Uterus (tissue), 4 donors: ENCODE data around the gene ZNHIT3. TPM values are rescaled to one million over a fixed set of nuclear protein-coding genes. Genes with fewer than 3 reads are reported as not detected.
A peak's percentile ranks its signal among the peaks of the same experiment; 100 is the strongest.
"Not testable (repeated sequence)": the region's sequence is repeated elsewhere in the genome, so short reads cannot be mapped to it uniquely, and the experiment has no call there.

Experiments used
- DNase-seq, 2 donors: peaks; one replicate each; pipeline ENCODE4 v3.0.0-alpha.2; 2019 to 2020
- H3K27ac ChIP-seq, 2 donors: fragments of 200-600 bp; sonication (generic); 1 replicate in 1 of 2; 2 replicates in 1 of 2; pipeline ENCODE4 v1.5.1; 2016 to 2018
- H3K27me3 ChIP-seq, 2 donors: fragments of 200-600 bp; sonication (generic); one replicate each; pipeline ENCODE4 v1.5.1; 2018 to 2019; ENCODE audit warnings: control low read depth in 1 of 2
- H3K36me3 ChIP-seq, 2 donors: fragments of 200-600 bp; sonication (generic); one replicate each; pipeline ENCODE4 v1.5.1; 2019; ENCODE audit warnings: control low read depth in 1 of 2
- H3K4me1 ChIP-seq, 2 donors: fragments of 200-600 bp; sonication (generic); one replicate each; pipeline ENCODE4 v1.5.1; 2018 to 2019; ENCODE audit warnings: control low read depth in 1 of 2
- H3K4me3 ChIP-seq, 2 donors: fragments of 200-600 bp; sonication (generic); 1 replicate in 1 of 2; 2 replicates in 1 of 2; pipeline ENCODE4 v1.5.1; 2018 to 2019; ENCODE audit warnings: mild to moderate bottlenecking in 1 of 2
- H3K9me3 ChIP-seq, 2 donors: fragments of 200-600 bp; sonication (generic); one replicate each; pipeline ENCODE4 v1.5.1; 2019; ENCODE audit warnings: control low read depth in 1 of 2
- CTCF ChIP-seq, 4 experiments: fragments of 200-600 bp in 2 of 4; fragments of 450-650 bp in 2 of 4; sonication (generic) in 2 of 4; IDR thresholded peaks; one replicate each; pipeline ENCODE4 v1.5.1; 2016 to 2019; ENCODE audit warnings: antibody characterized with exemption in 4 of 4, mild to moderate bottlenecking in 2 of 4, moderate library complexity in 1 of 4
- POLR2A ChIP-seq, 2 donors: fragments of 450-650 bp; IDR thresholded peaks; one replicate each; pipeline ENCODE4 v1.6.1; 2016; ENCODE audit warnings: antibody characterized with exemption in 2 of 2, mild to moderate bottlenecking in 1 of 2, moderate library complexity in 1 of 2
- intact Hi-C: fragments of 100-400 bp; cut with DNase I; formaldehyde crosslinking; loops from one replicate; pipeline ENCODE4 v1.15.1; 2023; ENCODE audit warnings: low total_unique reads
- total RNA-seq, 4 donors: library from RNA; depleted of rRNA in 3 of 4; stranded (reverse); fragments of >200 nt in 3 of 4; gene quantifications; one replicate each; pipeline versions ENCODE4 v1.1.0 to v1.2.4, GENCODE V29; 2014 to 2023
- donor health status: DM: yes; HTN: yes; CAD: no.

The ZNHIT3 gene
- total RNA-seq, 4 donors from 2014 or later: 10.0 to 34.5 (median 24.4) TPM

DNA sequence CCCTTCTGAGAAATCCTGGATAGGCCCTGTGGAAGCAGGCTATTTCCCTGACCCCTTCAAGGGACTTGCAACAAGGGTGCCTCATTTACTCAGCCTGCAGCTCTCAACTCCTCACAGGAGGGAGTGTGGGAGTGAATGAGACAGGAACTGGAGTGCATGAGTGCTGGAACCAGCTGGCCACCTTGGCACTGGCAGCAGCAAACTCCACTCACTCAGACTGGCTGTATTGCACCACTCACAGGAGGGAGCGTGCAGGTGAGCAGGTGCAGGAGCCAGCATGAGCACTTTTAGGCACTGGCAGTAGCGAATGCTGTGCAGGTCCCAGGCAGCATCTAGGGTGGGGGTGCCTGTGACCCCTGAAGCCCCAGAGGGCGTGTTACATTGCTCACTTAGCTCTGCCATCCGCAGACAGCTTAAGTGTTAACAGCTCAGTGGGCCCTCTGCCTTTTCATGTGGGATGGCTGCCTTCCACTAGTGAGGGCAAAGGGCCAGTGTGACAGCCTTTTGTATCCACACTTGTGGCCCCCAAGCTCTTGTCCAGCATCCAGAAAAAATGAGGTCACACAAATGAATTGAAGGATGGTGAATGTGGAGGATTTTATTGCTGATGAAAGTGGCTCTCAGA is 11.0 kb upstream of the ZNHIT3 start:
- intact Hi-C loops: no loop called here
- Histone ChIP-seq H3K4me1 (no peaks in the 10 kb centered on the region), H3K4me3 (no peak overlapping the region), H3K27ac (no peak overlapping the region), H3K9me3 (no peaks in the 10 kb centered on the region), H3K27me3 (no peaks in the 10 kb centered on the region), H3K36me3 (no peaks in the 10 kb centered on the region)
- TF ChIP-seq POLR2A (IDR thresholded peaks at IDR 0.05) (no peak), CTCF (IDR thresholded peaks at IDR 0.05) (no peak)
- DNase-seq: no peak

DNA sequence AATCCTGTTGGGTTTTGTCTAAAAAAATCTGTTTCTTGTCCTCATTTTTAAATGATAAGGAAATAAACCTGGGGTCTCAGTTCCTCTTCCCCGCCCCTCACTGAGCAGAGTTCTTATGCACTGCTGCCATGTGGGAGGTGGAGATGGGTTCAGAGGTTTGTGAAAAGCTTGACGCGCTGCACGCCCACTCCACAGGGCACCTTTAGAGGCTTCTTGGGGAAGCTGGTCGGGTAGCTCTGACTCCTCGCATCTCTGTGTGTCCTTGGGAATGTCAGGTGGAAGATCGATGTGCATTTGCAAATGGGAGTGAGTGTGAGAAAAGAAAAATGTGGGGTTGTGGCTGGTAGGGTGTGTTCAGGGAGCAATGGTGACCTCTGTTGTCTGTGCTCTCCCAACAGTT is 4.7 kb upstream of the ZNHIT3 start:
- Histone ChIP-seq H3K4me3 (no peak overlapping the region), H3K9me3 (no peaks in the 10 kb centered on the region), H3K4me1 (peaks cover 0 to 9% of the 10 kb centered on the region in 2 donors), H3K27ac (no peak overlapping the region), H3K27me3 (no peaks in the 10 kb centered on the region), H3K36me3 (no peaks in the 10 kb centered on the region)
- intact Hi-C loops: no loop called here
- no peak for TF ChIP-seq CTCF (IDR thresholded peaks at IDR 0.05)
- TF ChIP-seq POLR2A (IDR thresholded peaks at IDR 0.05): no peak
- no peak for DNase-seq

DNA sequence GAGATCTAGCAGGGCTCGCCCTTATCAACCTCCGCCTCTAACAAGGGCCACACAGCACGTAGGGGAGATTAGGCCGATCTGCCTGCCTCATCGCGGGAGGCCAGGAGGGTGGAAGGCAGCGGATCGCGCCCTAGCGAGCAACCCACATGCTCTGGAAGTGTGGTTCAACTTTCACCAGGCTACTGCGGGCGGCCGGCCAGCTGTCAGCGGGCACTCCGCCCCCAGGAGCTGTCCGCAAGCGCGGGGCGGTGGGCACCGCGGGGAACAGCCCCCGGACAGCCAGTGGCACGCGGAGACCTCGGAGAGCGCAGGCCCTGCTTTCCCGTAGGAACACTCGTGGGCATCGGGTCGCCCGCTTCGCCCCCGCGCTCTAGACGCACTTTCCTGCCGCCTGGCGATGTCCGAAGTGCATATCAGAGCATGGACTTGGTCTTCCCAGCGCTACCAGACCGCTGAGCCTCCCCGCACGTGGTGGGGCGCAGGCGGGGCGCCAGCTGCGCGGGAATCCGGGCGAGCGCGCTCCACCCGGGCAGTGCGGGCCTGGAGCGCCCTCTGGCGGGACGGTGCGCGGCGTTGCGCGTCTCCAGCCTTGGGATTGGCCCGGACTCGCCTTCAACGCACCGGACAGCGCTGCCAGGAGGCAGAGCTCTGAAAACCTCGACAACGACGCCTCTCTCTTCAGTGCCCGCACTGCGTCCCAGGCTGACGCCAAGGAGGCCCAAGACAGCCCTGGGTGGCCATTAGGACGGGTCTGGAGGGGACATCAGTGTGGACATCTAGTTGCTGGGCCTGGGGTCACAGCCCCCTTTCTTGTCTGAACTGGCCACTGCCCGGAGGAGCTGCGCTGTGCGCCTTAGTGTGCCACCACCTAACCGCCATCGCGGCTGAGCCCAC is 3.6 kb upstream of the ZNHIT3 start:
- Histone ChIP-seq H3K36me3 (no peaks in the 10 kb centered on the region), H3K4me3 (peak overlapping the region; percentile 15 to 38), H3K27ac (no peak overlapping the region), H3K9me3 (no peaks in the 10 kb centered on the region), H3K27me3 (no peaks in the 10 kb centered on the region), H3K4me1 (peaks cover 0 to 9% of the 10 kb centered on the region in 2 donors)
- peak; percentile 76 to 85 for DNase-seq
- TF ChIP-seq POLR2A (IDR thresholded peaks at IDR 0.05) (no peak), CTCF (IDR thresholded peaks at IDR 0.05) (peak; percentile 86 to 96 (median 92))
- intact Hi-C loops: no loop called here

DNA sequence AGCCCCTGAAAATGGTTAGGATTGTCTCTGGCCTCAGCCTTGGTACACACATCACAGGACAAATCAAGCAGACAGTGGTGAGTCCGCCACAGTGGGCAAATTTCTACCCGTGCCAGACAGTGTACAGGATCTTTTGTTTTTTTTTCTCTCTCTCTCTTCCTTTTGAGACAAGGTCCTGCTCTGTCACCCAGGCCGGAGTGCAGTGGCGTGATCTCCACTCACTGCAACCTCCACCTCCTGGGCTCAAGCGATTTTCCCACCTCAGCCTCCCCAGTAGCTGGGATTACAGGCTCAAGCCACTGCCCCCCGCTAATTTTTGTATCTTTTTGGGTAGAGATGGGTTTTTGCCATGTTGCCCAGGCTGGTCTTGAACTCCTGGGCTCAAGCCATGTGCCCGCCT is 2.5 kb upstream of the ZNHIT3 start:
- H3K4me1 ChIP-seq, H3K27me3 ChIP-seq, DNase-seq, H3K27ac ChIP-seq, intact Hi-C loops, H3K36me3 ChIP-seq, H3K4me3 ChIP-seq, H3K9me3 ChIP-seq: not testable (repeated sequence)

DNA sequence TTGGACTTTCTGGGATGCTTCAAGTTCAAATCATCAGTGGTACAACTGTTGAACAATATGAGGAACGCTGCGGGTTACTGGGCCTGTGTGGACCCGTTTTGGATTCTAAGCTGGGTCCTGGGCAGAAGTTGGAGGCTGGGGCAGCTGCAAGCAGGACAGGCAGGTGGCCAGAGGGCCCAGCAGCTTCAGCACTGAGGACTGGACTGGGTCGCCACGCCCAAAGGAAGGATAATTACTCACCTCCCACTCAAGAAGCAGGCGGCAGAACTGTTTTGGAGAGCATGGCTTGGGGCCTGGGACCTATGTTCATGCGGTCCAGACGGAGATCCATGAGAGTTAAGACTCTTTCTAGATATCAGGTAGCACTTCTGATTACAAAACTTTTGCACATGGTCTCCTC is 1.5 kb upstream of the ZNHIT3 start:
- no peak for TF ChIP-seq POLR2A (IDR thresholded peaks at IDR 0.05)
- no peak for TF ChIP-seq CTCF (IDR thresholded peaks at IDR 0.05)
- no peaks in the 10 kb centered on the region for H3K36me3 ChIP-seq
- intact Hi-C loops: no loop called here
- no peaks in the 10 kb centered on the region for H3K27me3 ChIP-seq
- H3K4me3 ChIP-seq: no peak overlapping the region
- H3K27ac ChIP-seq: no peak overlapping the region
- H3K9me3 ChIP-seq: no peaks in the 10 kb centered on the region
- H3K4me1 ChIP-seq: peaks cover 0 to 9% of the 10 kb centered on the region in 2 donors
- DNase-seq: no peak
